Esophagus mucosa (tissue), 1 donor: ENCODE data around the gene VPS41. TPM values are rescaled to one million over a fixed set of nuclear protein-coding genes. Genes with fewer than 3 reads are reported as not detected.

ENCODE experiments used
- total RNA-seq: library from RNA; stranded (reverse); gene quantifications from one replicate; pipeline ENCODE4 v1.2.4, GENCODE V29; 2023
- donor health status: DM: yes; HTN: yes; CAD: no.

VPS41 gene
- total RNA-seq, 1 donor from 2014 or later = 29.5 TPM

Other genes starting within 250 kb of the VPS41 start
- gene POU6F2, start 68.7 kb upstream of the VPS41 start, total RNA-seq = 0.08 TPM